B cell (primary cell): ENCODE measurements around the gene PHF12.

ENCODE experiments used
- EZH2 ChIP-seq: IDR thresholded peaks from 2 replicates; pipeline ENCODE4 v1.6.1; 2012; ENCODE audit warnings: borderline replicate concordance, low read depth, mild to moderate bottlenecking, moderate library complexity, low read length; ENCODE audit not compliant: insufficient read depth, poor library complexity, severe bottlenecking
- TF ChIP-seq, protein P1 (sequence below): fragments of 200-600 bp; IDR thresholded peaks from one replicate; pipeline ENCODE4 v1.8.0; 2022; ENCODE audit warnings: antibody characterized with exemption, mild to moderate bottlenecking

DNA sequence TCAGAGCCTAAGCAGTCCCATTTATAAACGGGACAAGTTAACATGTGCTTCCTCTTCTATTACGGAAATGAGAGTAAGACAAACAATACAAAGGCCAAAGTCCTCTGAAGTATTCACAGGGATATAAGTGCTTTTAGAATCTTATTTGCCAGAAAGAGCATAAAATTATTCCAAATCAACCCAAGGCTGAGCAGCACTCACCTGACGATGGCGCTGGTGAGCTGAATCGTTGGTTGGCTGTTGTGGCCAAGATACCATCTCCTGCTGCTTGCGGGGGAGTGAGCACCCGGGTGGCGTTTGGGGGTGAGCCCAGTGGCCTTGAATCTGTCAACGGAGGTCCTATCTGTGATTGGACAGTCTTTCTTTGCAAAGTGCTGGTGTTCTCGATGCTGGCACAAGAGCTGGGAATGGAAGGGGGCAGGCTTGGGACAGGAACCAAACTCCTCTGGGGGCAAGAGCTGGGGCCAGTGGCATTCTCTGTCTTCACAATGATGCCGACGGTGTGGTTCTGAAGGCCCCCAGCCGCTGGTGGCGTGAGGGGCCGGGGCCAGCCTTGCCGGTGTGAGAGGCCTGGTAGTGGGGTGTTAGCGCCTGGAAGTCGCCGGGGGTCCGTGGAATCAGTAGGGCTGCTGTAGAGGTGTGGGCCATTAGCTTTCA lies 38.9 kb downstream of the PHF12 start:
- TF ChIP-seq, protein P1, sequence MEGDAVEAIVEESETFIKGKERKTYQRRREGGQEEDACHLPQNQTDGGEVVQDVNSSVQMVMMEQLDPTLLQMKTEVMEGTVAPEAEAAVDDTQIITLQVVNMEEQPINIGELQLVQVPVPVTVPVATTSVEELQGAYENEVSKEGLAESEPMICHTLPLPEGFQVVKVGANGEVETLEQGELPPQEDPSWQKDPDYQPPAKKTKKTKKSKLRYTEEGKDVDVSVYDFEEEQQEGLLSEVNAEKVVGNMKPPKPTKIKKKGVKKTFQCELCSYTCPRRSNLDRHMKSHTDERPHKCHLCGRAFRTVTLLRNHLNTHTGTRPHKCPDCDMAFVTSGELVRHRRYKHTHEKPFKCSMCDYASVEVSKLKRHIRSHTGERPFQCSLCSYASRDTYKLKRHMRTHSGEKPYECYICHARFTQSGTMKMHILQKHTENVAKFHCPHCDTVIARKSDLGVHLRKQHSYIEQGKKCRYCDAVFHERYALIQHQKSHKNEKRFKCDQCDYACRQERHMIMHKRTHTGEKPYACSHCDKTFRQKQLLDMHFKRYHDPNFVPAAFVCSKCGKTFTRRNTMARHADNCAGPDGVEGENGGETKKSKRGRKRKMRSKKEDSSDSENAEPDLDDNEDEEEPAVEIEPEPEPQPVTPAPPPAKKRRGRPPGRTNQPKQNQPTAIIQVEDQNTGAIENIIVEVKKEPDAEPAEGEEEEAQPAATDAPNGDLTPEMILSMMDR = no peak
- no peak for TF ChIP-seq EZH2
